Keratinocyte (primary cell): ENCODE measurements around the gene TLK1.

ENCODE experiments used
- CTCF ChIP-seq, 3 experiments: IDR thresholded peaks in 1 of 3; conservative IDR thresholded peaks in 1 of 3; optimal IDR thresholded peaks in 1 of 3; 2 replicates in 2 of 3; 3 replicates in 1 of 3; pipeline versions ENCODE3 to v1.5.1; 2011; ENCODE audit warnings: low read length in 3 of 3, mild to moderate bottlenecking in 3 of 3, moderate library complexity in 2 of 3, control low read depth in 1 of 3, inconsistent platforms in 1 of 3; ENCODE audit not compliant: insufficient read depth in 2 of 3; ENCODE audit errors: extremely low read depth in 1 of 3
- EZH2 ChIP-seq: IDR thresholded peaks from one replicate; pipeline ENCODE4 v1.6.1; 2012; ENCODE audit warnings: inconsistent platforms, mild to moderate bottlenecking, low read length, moderate library complexity

DNA sequence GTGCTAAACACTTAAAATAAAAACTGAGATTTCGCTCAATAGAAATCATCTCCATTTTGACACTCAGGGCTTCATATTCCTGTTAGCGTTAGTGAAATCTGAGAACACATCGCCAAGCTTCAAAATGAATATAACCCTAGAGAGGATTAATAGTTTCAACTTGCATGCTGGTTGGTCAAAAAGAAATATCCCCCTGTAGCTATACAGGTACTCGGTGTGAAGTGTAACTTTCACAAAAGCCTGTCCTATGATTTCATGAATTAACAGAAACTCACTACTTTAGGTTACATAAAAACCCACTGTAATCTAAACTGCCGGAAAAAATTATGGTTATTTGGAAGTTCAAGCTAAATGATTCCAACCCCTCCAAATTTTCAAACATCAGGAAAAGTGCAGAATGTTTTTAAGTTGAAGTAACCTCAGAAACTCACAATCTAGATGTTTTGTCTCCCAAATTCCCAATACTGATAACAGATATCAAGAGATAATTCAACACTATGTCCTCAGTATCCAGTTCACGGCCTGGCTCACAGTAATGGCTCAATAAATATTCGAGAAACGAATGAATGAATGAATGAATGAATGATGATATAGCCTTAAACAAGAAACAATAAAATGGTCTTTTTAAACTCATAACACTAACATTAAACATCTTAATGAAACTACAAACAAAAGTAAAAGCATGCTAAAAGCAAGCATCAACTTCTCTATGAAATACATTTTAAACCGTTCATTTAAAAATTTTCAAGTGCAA is 2.5 kb downstream of the TLK1 start:
- TF ChIP-seq CTCF (optimal IDR thresholded peaks at IDR 0.05 in 1 of 3, IDR thresholded peaks at IDR 0.05 in 1 of 3, conservative IDR thresholded peaks at IDR 0.05 in 1 of 3; ENCODE audit: extremely low read depth in 1 of 3, insufficient read depth in 2 of 3, low read length in 3 of 3), result no peak
- no peak for TF ChIP-seq EZH2
